HG02588 (cell line): ENCODE measurements around the gene WNT16.
"Not testable (repeated sequence)": the region's sequence is repeated elsewhere in the genome, so short reads cannot be mapped to it uniquely, and the experiment has no call there.

Experiments
- ATAC-seq: cut with Tn5 transposase; IDR thresholded peaks from one replicate; pipeline ENCODE4 v1.9.1; 2021; ENCODE audit warnings: mild to moderate bottlenecking, moderate library complexity; ENCODE audit not compliant: unreplicated experiment

WNT16 gene

GRCh38 chr7:121328508-121329190 is at the start of gene WNT16:
TSS of gene WNT16 (plus strand) at chr7:121329000. CDS start at chr7:121329293, 293 bp downstream.
- peak; percentile 30 for ATAC-seq

GRCh38 chr7:121279060-121279620 is 49.7 kb upstream of the WNT16 start:
- ATAC-seq = no peak

- no peak for ATAC-seq
Observed at GRCh38 chr7:121279822-121280221, 49.0 kb upstream of the WNT16 start.

- no peak for ATAC-seq
Observed at GRCh38 chr7:121280656-121281055, 48.1 kb upstream of the WNT16 start.

- no peak for ATAC-seq
Observed at GRCh38 chr7:121282129-121282528, 46.7 kb upstream of the WNT16 start.

- ATAC-seq = no peak
Observed at GRCh38 chr7:121285066-121285667, 43.6 kb upstream of the WNT16 start.

GRCh38 chr7:121286186-121286585 is 42.6 kb upstream of the WNT16 start:
- no peak for ATAC-seq

- no peak for ATAC-seq
Observed at GRCh38 chr7:121286742-121287734, 41.8 kb upstream of the WNT16 start.

- no peak for ATAC-seq
Observed at GRCh38 chr7:121288894-121289293, 39.9 kb upstream of the WNT16 start.

GRCh38 chr7:121289930-121290329 is 38.9 kb upstream of the WNT16 start:
- not testable (repeated sequence) for ATAC-seq

- ATAC-seq = no peak
Observed at GRCh38 chr7:121294448-121294992, 34.3 kb upstream of the WNT16 start.

GRCh38 chr7:121297843-121298242 is 31.0 kb upstream of the WNT16 start:
- ATAC-seq = no peak

GRCh38 chr7:121298831-121299239 is 30.0 kb upstream of the WNT16 start:
- ATAC-seq = no peak

- no peak for ATAC-seq
Observed at GRCh38 chr7:121300685-121301420, 27.9 kb upstream of the WNT16 start.

- no peak for ATAC-seq
Observed at GRCh38 chr7:121301446-121302213, 27.2 kb upstream of the WNT16 start.

- peak; percentile 95 for ATAC-seq
Observed at GRCh38 chr7:121302214-121302745, 26.5 kb upstream of the WNT16 start.

- no peak for ATAC-seq
Observed at GRCh38 chr7:121303422-121304101, 25.2 kb upstream of the WNT16 start.

GRCh38 chr7:121304102-121304658 is 24.6 kb upstream of the WNT16 start:
- ATAC-seq = no peak
